ENCODE measurements around the gene CIZ1. TPM values are rescaled to one million over a fixed set of nuclear protein-coding genes. Genes with fewer than 3 reads are reported as not detected.

The CIZ1 gene
- total RNA-seq, 2 experiments from 2014 or later, result 140 to 153 TPM

- Mint-ChIP-seq H3K9me3 (ENCODE audit: low read depth) (no peaks in the 10 kb centered on the region), H3K4me3 (peak overlapping the region; percentile 72), H3K27me3 (no peaks in the 10 kb centered on the region), H3K27ac (peak overlapping the region; percentile 63), H3K36me3 (no peaks in the 10 kb centered on the region), H3K4me1 (peaks cover 14% of the 10 kb centered on the region)
- peak; percentile 97 for DNase-seq
- peak; percentile 97 for ATAC-seq
- CTCF ChIA-PET, result interaction anchor here (0.6 to 2.0 kb wide), 8 partner anchors 15 to 201 kb away, joined by 3 to 6 read pairs (median 3); partner anchors contain the start of gene DNM1
Measured at GRCh38 chr9:128218518-128219389, 27.4 kb upstream of the CIZ1 start.

- CTCF ChIA-PET, result interaction anchor here (0.6 to 2.0 kb wide), 9 partner anchors 14 to 202 kb away, joined by 3 to 6 read pairs (median 3); partner anchors contain the start of gene DNM1
- Mint-ChIP-seq H3K36me3 (no peaks in the 10 kb centered on the region), H3K27me3 (peaks cover under 1% of the 10 kb centered on the region), H3K4me3 (peak overlapping the region; percentile 72), H3K4me1 (peaks cover 14% of the 10 kb centered on the region), H3K9me3 (ENCODE audit: low read depth) (no peaks in the 10 kb centered on the region), H3K27ac (peak overlapping the region; percentile 63)
- DNase-seq, result no peak
- ATAC-seq, result no peak
Measured at GRCh38 chr9:128218172-128218517, 26.8 kb upstream of the CIZ1 start.

- Mint-ChIP-seq H3K4me3 (no peak overlapping the region), H3K36me3 (no peaks in the 10 kb centered on the region), H3K27me3 (peaks cover 12% of the 10 kb centered on the region), H3K9me3 (ENCODE audit: low read depth) (no peaks in the 10 kb centered on the region), H3K4me1 (peaks cover 14% of the 10 kb centered on the region), H3K27ac (no peak overlapping the region)
- CTCF ChIA-PET, result interaction anchor here (1.4 to 2.9 kb wide), 4 partner anchors 11 to 38 kb away, joined by 3 to 9 read pairs (median 6); no protein-coding TSS in a partner anchor
- ATAC-seq, result no peak
- DNase-seq, result no peak
Measured at GRCh38 chr9:128216781-128217553, 25.6 kb upstream of the CIZ1 start.

GRCh38 chr9:128215491-128216409 lies 24.4 kb upstream of the CIZ1 start:
- DNase-seq, result no peak
- CTCF ChIA-PET, result interaction anchor here (1.4 to 2.9 kb wide), 2 partner anchors 9 to 25 kb away, joined by 3 to 9 read pairs; no protein-coding TSS in a partner anchor
- peaks cover 22% of the 10 kb centered on the region for H3K27me3 Mint-ChIP-seq
- no peak overlapping the region for H3K4me3 Mint-ChIP-seq
- H3K4me1 Mint-ChIP-seq, result peaks cover 14% of the 10 kb centered on the region
- H3K27ac Mint-ChIP-seq, result no peak overlapping the region
- no peak for ATAC-seq
- H3K36me3 Mint-ChIP-seq, result no peaks in the 10 kb centered on the region
- H3K9me3 Mint-ChIP-seq (ENCODE audit: low read depth), result no peaks in the 10 kb centered on the region

GRCh38 chr9:128214571-128215490 lies 23.5 kb upstream of the CIZ1 start:
- no peaks in the 10 kb centered on the region for H3K36me3 Mint-ChIP-seq
- peaks cover 23% of the 10 kb centered on the region for H3K27me3 Mint-ChIP-seq
- peaks cover 14% of the 10 kb centered on the region for H3K4me1 Mint-ChIP-seq
- H3K27ac Mint-ChIP-seq, result no peak overlapping the region
- no peak for ATAC-seq
- DNase-seq, result no peak
- no peak overlapping the region for H3K4me3 Mint-ChIP-seq
- no peaks in the 10 kb centered on the region for H3K9me3 Mint-ChIP-seq (ENCODE audit: low read depth)
- CTCF ChIA-PET, result interaction anchor here (0.6 to 2.9 kb wide), 3 partner anchors 8 to 348 kb away, joined by 3 to 9 read pairs (median 3); no protein-coding TSS in a partner anchor

- Mint-ChIP-seq H3K9me3 (ENCODE audit: low read depth) (no peaks in the 10 kb centered on the region), H3K27me3 (peaks cover 23% of the 10 kb centered on the region), H3K27ac (no peak overlapping the region), H3K36me3 (no peaks in the 10 kb centered on the region), H3K4me3 (no peak overlapping the region), H3K4me1 (peaks cover 12% of the 10 kb centered on the region)
- CTCF ChIA-PET, result interaction anchor here (0.6 to 2.9 kb wide), 2 partner anchors 8 to 347 kb away, joined by 3 to 9 read pairs; no protein-coding TSS in a partner anchor
- DNase-seq, result no peak
- ATAC-seq, result no peak
Measured at GRCh38 chr9:128213746-128214497, 22.6 kb upstream of the CIZ1 start.

- CTCF ChIA-PET, result interaction anchor here (0.6 to 1.0 kb wide), 4 partner anchors 8 to 908 kb away, joined by 3 to 4 read pairs (median 3); partner anchors contain the start of gene DNM1
Measured at GRCh38 chr9:128211981-128212281, 20.6 kb upstream of the CIZ1 start.

GRCh38 chr9:128211186-128211980 lies 20.0 kb upstream of the CIZ1 start:
- CTCF ChIA-PET, result interaction anchor here (0.6 to 0.7 kb wide), 3 partner anchors 136 to 909 kb away, joined by 3 to 4 read pairs (median 3); no protein-coding TSS in a partner anchor
- H3K36me3 Mint-ChIP-seq, result no peaks in the 10 kb centered on the region
- H3K4me1 Mint-ChIP-seq, result no peaks in the 10 kb centered on the region
- ATAC-seq, result no peak
- DNase-seq, result no peak
- H3K9me3 Mint-ChIP-seq (ENCODE audit: low read depth), result no peaks in the 10 kb centered on the region
- no peak overlapping the region for H3K4me3 Mint-ChIP-seq
- no peak overlapping the region for H3K27ac Mint-ChIP-seq
- peaks cover 34% of the 10 kb centered on the region for H3K27me3 Mint-ChIP-seq

More at GRCh38 chr9:128211981-128212281, 20.6 kb upstream of the CIZ1 start:
- Mint-ChIP-seq H3K27ac (no peak overlapping the region), H3K4me3 (no peak overlapping the region), H3K36me3 (no peaks in the 10 kb centered on the region), H3K9me3 (ENCODE audit: low read depth) (no peaks in the 10 kb centered on the region), H3K4me1 (no peaks in the 10 kb centered on the region), H3K27me3 (peaks cover 29% of the 10 kb centered on the region)
- ATAC-seq, result no peak
- DNase-seq, result no peak

GRCh38 chr9:128208946-128209669 lies 17.7 kb upstream of the CIZ1 start:
- CTCF ChIA-PET, result no interaction called here
- Mint-ChIP-seq H3K4me1 (peaks cover 6% of the 10 kb centered on the region), H3K36me3 (no peaks in the 10 kb centered on the region), H3K27ac (no peak overlapping the region), H3K9me3 (ENCODE audit: low read depth) (no peaks in the 10 kb centered on the region), H3K4me3 (no peak overlapping the region), H3K27me3 (peaks cover 53% of the 10 kb centered on the region)
- ATAC-seq (no peak), DNase-seq (no peak)

- Mint-ChIP-seq H3K4me3 (no peak overlapping the region), H3K27ac (no peak overlapping the region), H3K4me1 (peaks cover 6% of the 10 kb centered on the region), H3K27me3 (peaks cover 55% of the 10 kb centered on the region), H3K36me3 (no peaks in the 10 kb centered on the region), H3K9me3 (ENCODE audit: low read depth) (no peaks in the 10 kb centered on the region)
- DNase-seq, result no peak
- CTCF ChIA-PET, result no interaction called here
- no peak for ATAC-seq
Measured at GRCh38 chr9:128208386-128208785, 17.0 kb upstream of the CIZ1 start.

All from activated CD8-positive, alpha-beta memory T cell treated with anti-CD3 and anti-CD28 coated beads, Interleukin-2, amount 10 ng/mL, durations not matched to agents 7 days and 5 days (primary cell).